Measurements from ENCODE around the gene SERPINB4.

DNA sequence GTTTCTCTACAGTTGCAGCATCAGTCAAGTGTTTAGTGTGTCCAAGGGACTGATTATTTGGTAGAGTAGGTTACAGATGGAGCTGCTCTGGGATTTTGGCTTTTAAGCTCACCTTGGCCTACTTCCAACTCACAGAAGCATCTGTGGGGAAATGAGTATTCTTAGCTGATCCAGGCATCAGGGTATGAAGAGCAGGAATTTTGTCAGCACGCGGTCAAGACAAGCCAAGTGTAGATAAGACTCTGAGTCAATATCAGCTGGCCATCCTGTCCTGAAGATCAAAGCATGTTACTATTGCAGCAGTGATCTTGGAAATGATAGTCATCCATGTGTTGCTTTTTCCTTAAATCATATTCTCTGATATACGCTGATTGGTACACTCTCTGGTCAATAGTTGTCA is 24.4 kb downstream of the SERPINB4 start:
- TF ChIP-seq, protein P1, sequence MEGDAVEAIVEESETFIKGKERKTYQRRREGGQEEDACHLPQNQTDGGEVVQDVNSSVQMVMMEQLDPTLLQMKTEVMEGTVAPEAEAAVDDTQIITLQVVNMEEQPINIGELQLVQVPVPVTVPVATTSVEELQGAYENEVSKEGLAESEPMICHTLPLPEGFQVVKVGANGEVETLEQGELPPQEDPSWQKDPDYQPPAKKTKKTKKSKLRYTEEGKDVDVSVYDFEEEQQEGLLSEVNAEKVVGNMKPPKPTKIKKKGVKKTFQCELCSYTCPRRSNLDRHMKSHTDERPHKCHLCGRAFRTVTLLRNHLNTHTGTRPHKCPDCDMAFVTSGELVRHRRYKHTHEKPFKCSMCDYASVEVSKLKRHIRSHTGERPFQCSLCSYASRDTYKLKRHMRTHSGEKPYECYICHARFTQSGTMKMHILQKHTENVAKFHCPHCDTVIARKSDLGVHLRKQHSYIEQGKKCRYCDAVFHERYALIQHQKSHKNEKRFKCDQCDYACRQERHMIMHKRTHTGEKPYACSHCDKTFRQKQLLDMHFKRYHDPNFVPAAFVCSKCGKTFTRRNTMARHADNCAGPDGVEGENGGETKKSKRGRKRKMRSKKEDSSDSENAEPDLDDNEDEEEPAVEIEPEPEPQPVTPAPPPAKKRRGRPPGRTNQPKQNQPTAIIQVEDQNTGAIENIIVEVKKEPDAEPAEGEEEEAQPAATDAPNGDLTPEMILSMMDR (IDR thresholded peaks at IDR 0.05) = no peak
- TF ChIP-seq, protein P2, sequence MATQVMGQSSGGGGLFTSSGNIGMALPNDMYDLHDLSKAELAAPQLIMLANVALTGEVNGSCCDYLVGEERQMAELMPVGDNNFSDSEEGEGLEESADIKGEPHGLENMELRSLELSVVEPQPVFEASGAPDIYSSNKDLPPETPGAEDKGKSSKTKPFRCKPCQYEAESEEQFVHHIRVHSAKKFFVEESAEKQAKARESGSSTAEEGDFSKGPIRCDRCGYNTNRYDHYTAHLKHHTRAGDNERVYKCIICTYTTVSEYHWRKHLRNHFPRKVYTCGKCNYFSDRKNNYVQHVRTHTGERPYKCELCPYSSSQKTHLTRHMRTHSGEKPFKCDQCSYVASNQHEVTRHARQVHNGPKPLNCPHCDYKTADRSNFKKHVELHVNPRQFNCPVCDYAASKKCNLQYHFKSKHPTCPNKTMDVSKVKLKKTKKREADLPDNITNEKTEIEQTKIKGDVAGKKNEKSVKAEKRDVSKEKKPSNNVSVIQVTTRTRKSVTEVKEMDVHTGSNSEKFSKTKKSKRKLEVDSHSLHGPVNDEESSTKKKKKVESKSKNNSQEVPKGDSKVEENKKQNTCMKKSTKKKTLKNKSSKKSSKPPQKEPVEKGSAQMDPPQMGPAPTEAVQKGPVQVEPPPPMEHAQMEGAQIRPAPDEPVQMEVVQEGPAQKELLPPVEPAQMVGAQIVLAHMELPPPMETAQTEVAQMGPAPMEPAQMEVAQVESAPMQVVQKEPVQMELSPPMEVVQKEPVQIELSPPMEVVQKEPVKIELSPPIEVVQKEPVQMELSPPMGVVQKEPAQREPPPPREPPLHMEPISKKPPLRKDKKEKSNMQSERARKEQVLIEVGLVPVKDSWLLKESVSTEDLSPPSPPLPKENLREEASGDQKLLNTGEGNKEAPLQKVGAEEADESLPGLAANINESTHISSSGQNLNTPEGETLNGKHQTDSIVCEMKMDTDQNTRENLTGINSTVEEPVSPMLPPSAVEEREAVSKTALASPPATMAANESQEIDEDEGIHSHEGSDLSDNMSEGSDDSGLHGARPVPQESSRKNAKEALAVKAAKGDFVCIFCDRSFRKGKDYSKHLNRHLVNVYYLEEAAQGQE (IDR thresholded peaks at IDR 0.05; ENCODE audit: insufficient read depth in 1 of 2, low read depth in 2 of 2, low read length in 1 of 2) = no peak
- TF ChIP-seq TCF7L2 (IDR thresholded peaks at IDR 0.05; ENCODE audit: low read depth, low read length) (no peak), POLR2AphosphoS5 (IDR thresholded peaks at IDR 0.05; ENCODE audit: low read depth, low read length) (no peak), SIN3A (IDR thresholded peaks at IDR 0.05; ENCODE audit: borderline replicate concordance, insufficient read depth, low read depth, low read length) (no peak)

Measured in Panc1 (cell line).